Adrenal gland (tissue), 5 donors: ENCODE measurements around the gene LZTS2.
A peak's percentile ranks its signal among the peaks of the same experiment; 100 is the strongest.

ENCODE experiments used
- CTCF ChIP-seq, 6 experiments: fragments of 450-650 bp in 4 of 6; fragments of 200-600 bp in 2 of 6; sonication (generic) in 1 of 6; IDR thresholded peaks; 1 replicate in 5 of 6; 2 replicates in 1 of 6; pipeline versions ENCODE4 v1.5.1 to v1.8.0; 2016 to 2021; ENCODE audit warnings: antibody characterized with exemption in 6 of 6, mild to moderate bottlenecking in 2 of 6, moderate library complexity in 1 of 6
- POLR2A ChIP-seq, 2 donors: fragments of 450-650 bp; IDR thresholded peaks; one replicate each; pipeline ENCODE4 v1.6.1; 2017; ENCODE audit warnings: antibody characterized with exemption in 2 of 2, mild to moderate bottlenecking in 2 of 2, moderate library complexity in 1 of 2
- donor health status: DM: no; HTN: no; CAD: no.

GRCh38 chr10:101031796-101032636 is 32.4 kb downstream of the LZTS2 start:
- TF ChIP-seq CTCF (IDR thresholded peaks at IDR 0.05) = no peak
- TF ChIP-seq POLR2A (IDR thresholded peaks at IDR 0.05) = peak in 1 of 2 donors; percentile 67
